AG09319 (cell line): ENCODE results near the gene SLC15A3.

Experiments
- DNase-seq: peaks from one replicate; pipeline ENCODE4 v3.0.0-alpha.2; 2010; ENCODE audit warnings: low read depth; ENCODE audit errors: extremely low read depth
- CTCF ChIP-seq: IDR thresholded peaks from 2 replicates; pipeline ENCODE4 v1.5.1; 2011; ENCODE audit warnings: low read depth, mild to moderate bottlenecking, inconsistent platforms, low read length, moderate library complexity

Gene SLC15A3

DNA sequence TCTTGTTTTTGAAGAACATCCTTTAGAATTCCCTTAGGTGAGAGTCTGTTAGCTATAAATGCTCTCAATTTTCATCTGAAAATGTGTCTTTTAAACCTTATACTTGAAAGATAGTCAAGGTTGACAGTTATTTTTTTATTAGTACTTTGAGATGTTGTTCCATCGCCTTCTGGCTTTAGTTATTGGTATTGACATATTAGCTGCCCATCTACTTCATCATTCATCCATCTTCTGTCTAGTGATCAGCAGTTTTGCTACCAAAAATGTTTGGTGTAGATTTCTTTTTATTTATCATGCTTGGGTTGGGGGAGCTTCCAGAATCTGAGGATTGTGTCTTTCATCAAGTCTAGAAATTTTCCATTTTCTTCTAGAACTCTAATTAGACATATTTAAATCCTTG lies 16.2 kb upstream of the SLC15A3 start:
- DNase-seq: no peak
- no peak for TF ChIP-seq CTCF

DNA sequence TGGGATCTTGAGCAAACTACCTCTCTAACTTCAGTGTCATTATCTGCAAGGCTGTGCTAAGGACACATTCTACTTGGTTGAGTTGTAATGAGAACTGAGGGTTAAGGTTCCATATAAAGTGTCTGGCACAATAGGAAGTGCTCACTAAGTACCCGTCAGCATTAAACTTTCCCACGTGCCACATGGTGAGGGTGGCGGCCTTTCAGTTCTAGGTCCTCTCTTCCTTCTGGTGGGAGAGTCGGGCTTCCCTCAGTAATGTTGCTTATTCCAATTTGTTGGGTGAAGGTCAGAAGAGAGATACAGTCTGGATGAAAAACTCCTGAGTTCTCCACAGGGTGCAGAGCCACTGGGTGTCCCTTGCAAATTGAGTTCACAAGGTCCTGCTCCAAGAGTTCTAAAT lies 14.9 kb upstream of the SLC15A3 start:
- no peak for DNase-seq
- no peak for TF ChIP-seq CTCF

DNA sequence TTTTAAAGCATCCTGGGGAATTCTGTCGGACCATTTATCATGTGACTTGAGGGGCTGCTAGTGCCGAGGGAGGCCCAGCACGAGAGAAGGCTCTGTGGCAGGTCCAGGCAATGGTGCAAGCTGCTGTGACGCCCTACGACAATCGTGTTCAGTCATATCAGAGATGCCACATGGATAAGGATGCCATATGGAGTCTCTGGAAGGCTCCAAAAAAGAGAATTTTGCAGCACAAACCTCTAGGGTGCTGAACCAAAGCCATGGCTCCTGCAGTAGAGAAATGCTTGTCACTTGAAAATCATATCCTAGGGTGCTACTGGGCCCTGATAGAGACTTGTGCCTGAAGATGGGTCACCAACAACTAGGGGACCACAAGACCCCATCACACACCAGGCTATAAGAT lies 12.8 kb upstream of the SLC15A3 start:
- no peak for TF ChIP-seq CTCF
- DNase-seq: no peak

DNA sequence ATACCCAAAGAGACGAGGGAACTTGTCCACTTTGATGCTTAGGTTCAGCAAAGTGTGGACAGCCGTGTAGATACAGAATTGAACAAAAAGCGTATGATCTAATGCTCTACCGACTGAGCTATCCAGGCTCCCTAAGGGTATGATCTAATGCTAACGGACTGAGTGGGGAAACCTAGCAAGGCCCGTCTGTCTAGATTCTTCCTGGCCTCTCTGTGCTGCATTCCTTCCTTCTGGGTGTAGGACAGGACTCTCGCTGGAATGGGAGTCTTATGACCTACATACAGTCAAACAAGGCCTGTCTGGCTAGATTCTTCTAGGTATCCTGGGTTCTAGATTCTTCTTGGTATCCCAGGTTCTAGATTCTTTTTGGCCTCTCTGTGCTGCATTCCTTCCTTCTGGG lies 8.4 kb upstream of the SLC15A3 start:
- DNase-seq: no peak
- TF ChIP-seq CTCF: no peak

GRCh38 chr11:60959431-60959830 lies 7.5 kb upstream of the SLC15A3 start:
- no peak for TF ChIP-seq CTCF
- no peak for DNase-seq

DNA sequence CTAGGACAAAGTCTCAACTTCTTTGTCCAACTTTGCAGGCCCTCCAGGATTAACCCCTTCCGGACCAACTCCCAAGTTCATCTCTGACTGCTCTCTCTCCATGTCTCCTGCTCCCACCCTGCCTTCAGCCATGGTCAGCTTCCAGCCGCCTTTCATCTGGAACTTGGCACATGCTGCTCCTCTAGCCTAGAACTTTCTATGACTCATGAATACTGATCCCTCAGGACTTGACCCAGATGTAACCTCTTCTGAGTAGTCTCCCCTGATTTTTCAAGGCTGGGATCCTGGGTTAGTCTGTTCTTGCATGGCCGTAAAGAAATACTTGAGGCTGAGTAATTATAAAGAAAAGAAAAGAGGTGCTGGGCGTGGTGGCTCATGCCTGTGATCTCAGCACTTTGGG lies 5.2 kb upstream of the SLC15A3 start:
- DNase-seq: no peak
- no peak for TF ChIP-seq CTCF

DNA sequence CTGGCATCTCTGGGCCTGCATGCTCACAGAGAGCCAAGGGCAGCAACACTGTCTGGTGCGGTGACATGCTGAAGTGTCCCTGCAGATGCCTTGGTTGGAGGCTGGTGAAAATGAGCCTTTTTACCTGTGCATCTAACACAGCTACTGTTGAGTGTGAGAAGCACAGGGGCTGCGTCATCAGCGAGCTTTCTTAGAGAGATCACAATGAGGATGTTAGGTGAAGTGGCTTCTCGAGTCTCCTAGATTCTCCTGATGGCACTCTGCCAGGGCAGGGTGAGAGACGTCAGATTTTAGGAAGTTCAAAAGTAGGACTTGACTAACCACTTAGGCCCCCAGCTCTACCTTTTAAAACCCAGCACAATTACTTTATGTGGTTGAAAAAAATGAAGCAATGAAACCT lies 3.6 kb upstream of the SLC15A3 start:
- TF ChIP-seq CTCF: no peak
- no peak for DNase-seq
